Activated naive CD4-positive, alpha-beta T cell treated with anti-CD3 and anti-CD28 coated beads, Interleukin-2, amount 50 U/mL, for 72 hours (primary cell): ENCODE measurements around the gene MYLK3. TPM values are rescaled to one million over a fixed set of nuclear protein-coding genes. Genes with fewer than 3 reads are reported as not detected.
"Not testable (repeated sequence)": the region's sequence is repeated elsewhere in the genome, so short reads cannot be mapped to it uniquely, and the experiment has no call there.

ENCODE experiments used
- ATAC-seq, 2 donors: fragments of 150-1000 bp; cut with Tn5 transposase; 2 replicates each; pipeline ENCODE4 v1.10.0; 2021; ENCODE audit warnings: mild to moderate bottlenecking in 2 of 2, moderate library complexity in 2 of 2
- DNase-seq, 2 donors: peaks; one replicate each; pipeline ENCODE4 v3.0.0; 2021 to 2022; ENCODE audit warnings: low spot score in 2 of 2
- H3K27ac Mint-ChIP-seq, 2 donors: one replicate each; pipeline ENCODE4 v1.8.0; 2022; ENCODE audit warnings: mild to moderate bottlenecking in 2 of 2, mixed read lengths in 2 of 2
- H3K36me3 Mint-ChIP-seq, 2 donors: one replicate each; pipeline ENCODE4 v1.8.0; 2022; ENCODE audit warnings: mixed read lengths in 2 of 2
- H3K9me3 Mint-ChIP-seq, 2 donors: one replicate each; pipeline ENCODE4 v1.8.0; 2022; ENCODE audit warnings: mixed read lengths in 2 of 2
- total RNA-seq, 2 donors: library from RNA; stranded (reverse); gene quantifications; one replicate each; pipeline ENCODE4 v1.2.3, GENCODE V29; 2022

Gene MYLK3
- under 1 TPM; 0.50 to 0.51 TPM for total RNA-seq

GRCh38 chr16:46747777-46748651 lies at the start of gene MYLK3:
Gene MYLK3, minus strand, starts transcription at chr16:46748344. Its CDS starts 151 bp downstream, at chr16:46748193.
- DNase-seq (no peak), ATAC-seq (no peak)
- Mint-ChIP-seq H3K9me3 (no peaks in the 10 kb centered on the region), H3K27ac (no peak within 1 kb of the TSS), H3K36me3 (no peaks in the 10 kb centered on the region)

- peaks cover 16 to 42% of the 10 kb centered on the region in 2 donors for H3K36me3 Mint-ChIP-seq
Measured at GRCh38 chr16:46797501-46797900, 49.4 kb upstream of the MYLK3 start.

GRCh38 chr16:46796764-46797269 lies 48.7 kb upstream of the MYLK3 start:
- Mint-ChIP-seq H3K27ac (no peak overlapping the region), H3K9me3 (peaks cover 13 to 15% of the 10 kb centered on the region in 2 donors), H3K36me3 (peaks cover 16 to 40% of the 10 kb centered on the region in 2 donors)
- ATAC-seq (no peak), DNase-seq (no peak)

More at GRCh38 chr16:46797501-46797900, 49.4 kb upstream of the MYLK3 start:
- H3K9me3 Mint-ChIP-seq, result peaks cover 13 to 15% of the 10 kb centered on the region in 2 donors
- no peak overlapping the region for H3K27ac Mint-ChIP-seq
- ATAC-seq (no peak), DNase-seq (no peak)

- Mint-ChIP-seq H3K9me3 (peaks cover 15 to 16% of the 10 kb centered on the region in 2 donors), H3K36me3 (peaks cover 16 to 34% of the 10 kb centered on the region in 2 donors), H3K27ac (no peak overlapping the region)
- no peak for ATAC-seq
- DNase-seq, result no peak
Measured at GRCh38 chr16:46793841-46794240, 45.7 kb upstream of the MYLK3 start.

GRCh38 chr16:46790599-46791270 lies 42.6 kb upstream of the MYLK3 start:
- DNase-seq, result no peak
- Mint-ChIP-seq H3K36me3 (peaks cover 23 to 29% of the 10 kb centered on the region in 2 donors), H3K27ac (peak overlapping the region in 1 of 2 donors; percentile 37), H3K9me3 (peaks cover 19 to 24% of the 10 kb centered on the region in 2 donors)
- no peak for ATAC-seq

GRCh38 chr16:46789499-46790414 lies 41.6 kb upstream of the MYLK3 start:
- ATAC-seq (peak; percentile 97), DNase-seq (peak; percentile 72 to 76)
- Mint-ChIP-seq H3K9me3 (peaks cover 16 to 21% of the 10 kb centered on the region in 2 donors), H3K27ac (peak overlapping the region in 1 of 2 donors; percentile 37), H3K36me3 (peaks cover 15 to 22% of the 10 kb centered on the region in 2 donors)

GRCh38 chr16:46788891-46789474 lies 40.8 kb upstream of the MYLK3 start:
- ATAC-seq (no peak), DNase-seq (no peak)
- H3K27ac Mint-ChIP-seq, result no peak overlapping the region
- peaks cover 10 to 16% of the 10 kb centered on the region in 2 donors for H3K36me3 Mint-ChIP-seq
- H3K9me3 Mint-ChIP-seq, result peaks cover 12 to 17% of the 10 kb centered on the region in 2 donors

- peaks cover 9 to 13% of the 10 kb centered on the region in 2 donors for H3K9me3 Mint-ChIP-seq
- peaks cover 10 to 11% of the 10 kb centered on the region in 2 donors for H3K36me3 Mint-ChIP-seq
- no peak overlapping the region for H3K27ac Mint-ChIP-seq
- ATAC-seq (no peak), DNase-seq (no peak)
Measured at GRCh38 chr16:46787909-46788308, 39.8 kb upstream of the MYLK3 start.

GRCh38 chr16:46785076-46785845 lies 37.1 kb upstream of the MYLK3 start:
- peaks cover 10 to 11% of the 10 kb centered on the region in 2 donors for H3K36me3 Mint-ChIP-seq
- DNase-seq (no peak), ATAC-seq (no peak)
- no peak overlapping the region for H3K27ac Mint-ChIP-seq
- H3K9me3 Mint-ChIP-seq, result peaks cover 9 to 13% of the 10 kb centered on the region in 2 donors

GRCh38 chr16:46784569-46784968 lies 36.4 kb upstream of the MYLK3 start:
- ATAC-seq, H3K27ac Mint-ChIP-seq, DNase-seq: not testable (repeated sequence)
- peaks cover 10 to 11% of the 10 kb centered on the region in 2 donors for H3K36me3 Mint-ChIP-seq
- peaks cover 9 to 12% of the 10 kb centered on the region in 2 donors for H3K9me3 Mint-ChIP-seq

GRCh38 chr16:46783800-46784199 lies 35.7 kb upstream of the MYLK3 start:
- DNase-seq, result no peak
- H3K36me3 Mint-ChIP-seq, result peaks cover 10 to 11% of the 10 kb centered on the region in 2 donors
- ATAC-seq, result peak in 1 of 2 donors; percentile 80
- peak overlapping the region in 1 of 2 donors; percentile 10 for H3K27ac Mint-ChIP-seq
- H3K9me3 Mint-ChIP-seq, result peaks cover 9% of the 10 kb centered on the region in 2 donors

- no peak overlapping the region for H3K27ac Mint-ChIP-seq
- ATAC-seq (no peak), DNase-seq (no peak)
- peaks cover 10 to 11% of the 10 kb centered on the region in 2 donors for H3K36me3 Mint-ChIP-seq
- H3K9me3 Mint-ChIP-seq, result peaks cover 9% of the 10 kb centered on the region in 2 donors
Measured at GRCh38 chr16:46782320-46782719, 34.2 kb upstream of the MYLK3 start.

GRCh38 chr16:46777804-46778203 lies 29.7 kb upstream of the MYLK3 start:
- no peaks in the 10 kb centered on the region for H3K36me3 Mint-ChIP-seq
- no peak for DNase-seq
- no peak for ATAC-seq
- H3K9me3 Mint-ChIP-seq, result no peaks in the 10 kb centered on the region
- no peak overlapping the region for H3K27ac Mint-ChIP-seq

GRCh38 chr16:46775214-46775613 lies 27.1 kb upstream of the MYLK3 start:
- DNase-seq (no peak), ATAC-seq (no peak)
- Mint-ChIP-seq H3K9me3 (no peaks in the 10 kb centered on the region), H3K27ac (no peak overlapping the region), H3K36me3 (no peaks in the 10 kb centered on the region)

GRCh38 chr16:46774743-46775177 lies 26.6 kb upstream of the MYLK3 start:
- ATAC-seq (no peak), DNase-seq (no peak)
- Mint-ChIP-seq H3K9me3 (no peaks in the 10 kb centered on the region), H3K27ac (peak overlapping the region in 1 of 2 donors; percentile 50), H3K36me3 (no peaks in the 10 kb centered on the region)
